Measurements from ENCODE around the gene NUDT9.

Gene NUDT9

GRCh38 chr4:87499403-87500091 lies 77.2 kb downstream of the NUDT9 start:
- Histone ChIP-seq H3K4me3 (no peak overlapping the region), H3K27ac (peak overlapping the region in 2 of 21 experiments; percentile 17 to 72)

- H3K27ac ChIP-seq = no peak overlapping the region
Measured at GRCh38 chr4:87500092-87500462, 77.7 kb downstream of the NUDT9 start.

GRCh38 chr4:87502580-87503238 lies 80.3 kb downstream of the NUDT9 start:
- Histone ChIP-seq H3K4me3 (no peak overlapping the region), H3K27ac (peak overlapping the region in 6 of 21 experiments; percentile 23 to 55 (median 30))

More at GRCh38 chr4:87500092-87500462, 77.7 kb downstream of the NUDT9 start:
- H3K4me3 ChIP-seq = no peak overlapping the region

- Histone ChIP-seq H3K27ac (peak overlapping the region in 2 of 21 experiments; percentile 1 to 8), H3K4me3 (no peak overlapping the region)
Measured at GRCh38 chr4:87505862-87506261, 83.5 kb downstream of the NUDT9 start.

- Histone ChIP-seq H3K4me3 (no peak overlapping the region), H3K27ac (peak overlapping the region in 8 of 21 experiments; percentile 8 to 67 (median 39))
Measured at GRCh38 chr4:87506974-87507701, 84.8 kb downstream of the NUDT9 start.

All from skin epidermis (tissue), 12 donors.